ENCODE data around the gene KDM5A.

KDM5A gene

GRCh38 chr12:286531-287300 is 102.4 kb downstream of the KDM5A start:
- H3K4me3 ChIP-seq (ENCODE audit: low read depth, low read length), result no peak overlapping the region
- H3K27me3 ChIP-seq (ENCODE audit: insufficient read depth, low read depth, severe bottlenecking), result no peaks in the 10 kb centered on the region
- H3K27ac ChIP-seq, result no peak overlapping the region
- no peaks in the 10 kb centered on the region for H3K9me3 ChIP-seq (ENCODE audit: severe bottlenecking)
- no peak for TF ChIP-seq CTCF (IDR thresholded peaks at IDR 0.05; ENCODE audit: low read depth, low read length)
- peaks cover 29% of the 10 kb centered on the region for H3K36me3 ChIP-seq
- no peak for DNase-seq

GRCh38 chr12:278046-278445 is 111.1 kb downstream of the KDM5A start:
- Histone ChIP-seq H3K9me3 (ENCODE audit: severe bottlenecking) (no peaks in the 10 kb centered on the region), H3K27ac (no peak overlapping the region), H3K36me3 (no peaks in the 10 kb centered on the region; the same call in 1 of the 2 replicates), H3K27me3 (ENCODE audit: insufficient read depth, low read depth, severe bottlenecking) (no peaks in the 10 kb centered on the region), H3K4me3 (ENCODE audit: low read depth, low read length) (no peak overlapping the region)
- DNase-seq, result no peak
- TF ChIP-seq CTCF (IDR thresholded peaks at IDR 0.05; ENCODE audit: low read depth, low read length), result no peak

GRCh38 chr12:275812-276211 is 113.3 kb downstream of the KDM5A start:
- no peak overlapping the region for H3K4me3 ChIP-seq (ENCODE audit: low read depth, low read length)
- no peak for TF ChIP-seq CTCF (IDR thresholded peaks at IDR 0.05; ENCODE audit: low read depth, low read length)
- DNase-seq, result no peak
- H3K27me3 ChIP-seq (ENCODE audit: insufficient read depth, low read depth, severe bottlenecking), result no peaks in the 10 kb centered on the region
- H3K9me3 ChIP-seq (ENCODE audit: severe bottlenecking), result no peaks in the 10 kb centered on the region
- H3K27ac ChIP-seq, result no peak overlapping the region
- no peaks in the 10 kb centered on the region; the same call in 1 of the 2 replicates for H3K36me3 ChIP-seq

- no peak for TF ChIP-seq CTCF (IDR thresholded peaks at IDR 0.05; ENCODE audit: low read depth, low read length)
- no peaks in the 10 kb centered on the region for H3K36me3 ChIP-seq
- H3K9me3 ChIP-seq (ENCODE audit: severe bottlenecking), result no peaks in the 10 kb centered on the region
- H3K4me3 ChIP-seq (ENCODE audit: low read depth, low read length), result no peak overlapping the region
- H3K27me3 ChIP-seq (ENCODE audit: insufficient read depth, low read depth, severe bottlenecking), result no peaks in the 10 kb centered on the region
- no peak for DNase-seq
- no peak overlapping the region for H3K27ac ChIP-seq
Observed at GRCh38 chr12:273382-273781, 115.7 kb downstream of the KDM5A start.

GRCh38 chr12:272942-273341 is 116.2 kb downstream of the KDM5A start:
- Histone ChIP-seq H3K4me3 (ENCODE audit: low read depth, low read length) (no peak overlapping the region), H3K27me3 (ENCODE audit: insufficient read depth, low read depth, severe bottlenecking) (no peaks in the 10 kb centered on the region), H3K36me3 (no peaks in the 10 kb centered on the region), H3K9me3 (ENCODE audit: severe bottlenecking) (no peaks in the 10 kb centered on the region), H3K27ac (no peak overlapping the region)
- no peak for DNase-seq
- no peak for TF ChIP-seq CTCF (IDR thresholded peaks at IDR 0.05; ENCODE audit: low read depth, low read length)

- Histone ChIP-seq H3K9me3 (ENCODE audit: severe bottlenecking) (no peaks in the 10 kb centered on the region), H3K4me3 (ENCODE audit: low read depth, low read length) (no peak overlapping the region), H3K27me3 (ENCODE audit: insufficient read depth, low read depth, severe bottlenecking) (no peaks in the 10 kb centered on the region), H3K36me3 (no peaks in the 10 kb centered on the region), H3K27ac (no peak overlapping the region)
- TF ChIP-seq CTCF (IDR thresholded peaks at IDR 0.05; ENCODE audit: low read depth, low read length), result no peak
- no peak for DNase-seq
Observed at GRCh38 chr12:271161-271560, 118.0 kb downstream of the KDM5A start.
